Panc1 (cell line): ENCODE measurements around the gene LGR4. TPM values are rescaled to one million over a fixed set of nuclear protein-coding genes. Genes with fewer than 3 reads are reported as not detected.

ENCODE experiments used
- ATAC-seq: fragments of 200-7000 bp; cut with Tn5 transposase; 2 replicates; pipeline ENCODE4 v1.9.1; 2020; ENCODE audit warnings: mild to moderate bottlenecking, moderate library complexity
- BruUV-seq: library from RNA; stranded (reverse); fragments of 400-500 nt; replicated peaks from 2 replicates; lab custom pipeline; 2021; lab: Mats Ljungman, UMichigan
- CTCF ChIA-PET: fragments of 300-600 bp; sonication (Branson Sonifier 250); formaldehyde crosslinking; loops from one replicate; lab custom pipeline; 2022; ENCODE audit warnings: antibody characterized with exemption; lab: Charles Lee
- POLR2A ChIA-PET: fragments of 300-600 bp; sonication (Branson Sonifier 250); formaldehyde crosslinking; loops from one replicate; lab custom pipeline; 2022; ENCODE audit warnings: antibody characterized with exemption; lab: Charles Lee
- DNase-seq: peaks from one replicate; pipeline ENCODE4 v3.0.0-alpha.2; 2010; ENCODE audit warnings: low read depth, low spot score
- H3K27ac ChIP-seq: 2 replicates; pipeline ENCODE4 v1.5.1; 2011; ENCODE audit warnings: mild to moderate bottlenecking, low read length, inconsistent platforms
- H3K27me3 ChIP-seq: fragments of 200-500 bp; sonication (Bioruptor generic); 2 replicates; pipeline ENCODE4 v1.6.0; 2014; ENCODE audit warnings: low read length, inconsistent platforms; ENCODE audit not compliant: control insufficient read depth, insufficient read depth
- H3K36me3 ChIP-seq: fragments of 200-500 bp; sonication (Bioruptor generic); 2 replicates; pipeline ENCODE4 v1.5.1; 2014; ENCODE audit warnings: inconsistent platforms, mild to moderate bottlenecking, low read length, moderate library complexity; ENCODE audit not compliant: control insufficient read depth, insufficient read depth
- H3K4me1 ChIP-seq: 2 replicates; pipeline ENCODE4 v1.5.1; 2011; ENCODE audit warnings: inconsistent platforms, mild to moderate bottlenecking, low read length, moderate library complexity; ENCODE audit not compliant: control insufficient read depth, insufficient read depth
- H3K4me3 ChIP-seq, 2 experiments: 2 replicates each; pipeline ENCODE4 v1.5.1; 2011 to 2012; ENCODE audit warnings: low read depth in 2 of 2, low read length in 2 of 2, mild to moderate bottlenecking in 2 of 2, inconsistent platforms in 1 of 2, moderate library complexity in 1 of 2
- H3K9me3 ChIP-seq: fragments of 200-500 bp; sonication (Bioruptor generic); 2 replicates; pipeline ENCODE4 v1.5.1; 2014; ENCODE audit warnings: low read depth, mild to moderate bottlenecking, inconsistent platforms, low read length, moderate library complexity; ENCODE audit not compliant: control insufficient read depth, insufficient read depth
- POLR2AphosphoS5 ChIP-seq: IDR thresholded peaks from 2 replicates; pipeline ENCODE4 v1.6.1; 2012; ENCODE audit warnings: mild to moderate bottlenecking, low read depth, low read length, moderate library complexity
- SIN3A ChIP-seq: IDR thresholded peaks from 2 replicates; pipeline ENCODE4 v1.6.1; 2012; ENCODE audit warnings: low read depth, mild to moderate bottlenecking, low read length, moderate library complexity, borderline replicate concordance; ENCODE audit not compliant: insufficient read depth
- TCF7L2 ChIP-seq: IDR thresholded peaks from 2 replicates; pipeline ENCODE4 v1.6.1; 2011; ENCODE audit warnings: mild to moderate bottlenecking, low read depth, low read length, inconsistent platforms
- in situ Hi-C: cut with HindIII; loops from 2 replicates; pipeline ENCODE4 v1.10.0; 2016; ENCODE audit warnings: low sequenced_read_pairs, low pct_unique_long_range_greater_than_20kb
- intact Hi-C: fragments of 100-400 bp; cut with micrococcal nuclease; formaldehyde crosslinking; loops from one replicate; pipeline ENCODE4 v1.10.0; 2022; ENCODE audit not compliant: unreplicated experiment
- total RNA-seq: library from RNA; stranded (reverse); gene quantifications from one replicate; pipeline ENCODE4 v1.2.1, GENCODE V29; 2021; ENCODE audit not compliant: unreplicated experiment
- TF ChIP-seq, protein P1 (sequence below): fragments of 450-650 bp; IDR thresholded peaks from 2 replicates; pipeline ENCODE4 v1.5.1; 2017; ENCODE audit warnings: mild to moderate bottlenecking
- TF ChIP-seq, protein P2 (sequence below), 2 experiments: IDR thresholded peaks; 2 replicates each; pipeline ENCODE4 v1.6.1; 2011 to 2012; ENCODE audit warnings: low read depth in 2 of 2, control low read depth in 1 of 2, low read length in 1 of 2, mild to moderate bottlenecking in 1 of 2, moderate library complexity in 1 of 2; ENCODE audit not compliant: insufficient read depth in 1 of 2

LGR4 gene
- total RNA-seq, 1 experiment from 2014 or later, result 61.8 TPM

DNA sequence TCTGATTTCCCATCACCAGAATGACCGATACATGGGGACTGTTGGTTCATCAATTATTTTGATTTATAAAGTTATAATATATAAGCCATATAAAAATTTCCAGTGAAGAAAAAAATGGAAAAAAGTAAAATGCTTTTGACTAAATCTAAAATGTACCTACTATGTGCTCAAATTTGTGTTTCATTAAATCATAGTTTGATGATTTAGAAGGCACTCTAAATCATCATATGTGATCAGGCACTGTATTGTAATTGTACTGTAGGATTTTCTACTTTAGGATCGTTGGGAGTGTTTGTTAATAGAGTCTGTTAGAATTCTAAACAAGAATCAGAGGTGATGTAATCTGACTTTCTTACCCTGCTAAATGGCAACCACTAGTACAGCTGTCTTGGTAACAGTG is 31.6 kb upstream of the LGR4 start:
- Histone ChIP-seq H3K4me3 (no peak overlapping the region), H3K4me1 (peaks cover 13% of the 10 kb centered on the region; the same call in 1 of the 2 replicates), H3K9me3 (no peaks in the 10 kb centered on the region), H3K27me3 (no peaks in the 10 kb centered on the region), H3K27ac (no peak overlapping the region), H3K36me3 (peaks cover 20% of the 10 kb centered on the region)
- intact Hi-C loops (no loop called here), in situ Hi-C loops (no loop called here)
- DNase-seq, result no peak
- ATAC-seq, result no peak
- no TSS peak for BruUV-seq
- POLR2A ChIA-PET, result no interaction called here
- no peak for TF ChIP-seq TCF7L2
- no peak for TF ChIP-seq POLR2AphosphoS5
- TF ChIP-seq, protein P1, sequence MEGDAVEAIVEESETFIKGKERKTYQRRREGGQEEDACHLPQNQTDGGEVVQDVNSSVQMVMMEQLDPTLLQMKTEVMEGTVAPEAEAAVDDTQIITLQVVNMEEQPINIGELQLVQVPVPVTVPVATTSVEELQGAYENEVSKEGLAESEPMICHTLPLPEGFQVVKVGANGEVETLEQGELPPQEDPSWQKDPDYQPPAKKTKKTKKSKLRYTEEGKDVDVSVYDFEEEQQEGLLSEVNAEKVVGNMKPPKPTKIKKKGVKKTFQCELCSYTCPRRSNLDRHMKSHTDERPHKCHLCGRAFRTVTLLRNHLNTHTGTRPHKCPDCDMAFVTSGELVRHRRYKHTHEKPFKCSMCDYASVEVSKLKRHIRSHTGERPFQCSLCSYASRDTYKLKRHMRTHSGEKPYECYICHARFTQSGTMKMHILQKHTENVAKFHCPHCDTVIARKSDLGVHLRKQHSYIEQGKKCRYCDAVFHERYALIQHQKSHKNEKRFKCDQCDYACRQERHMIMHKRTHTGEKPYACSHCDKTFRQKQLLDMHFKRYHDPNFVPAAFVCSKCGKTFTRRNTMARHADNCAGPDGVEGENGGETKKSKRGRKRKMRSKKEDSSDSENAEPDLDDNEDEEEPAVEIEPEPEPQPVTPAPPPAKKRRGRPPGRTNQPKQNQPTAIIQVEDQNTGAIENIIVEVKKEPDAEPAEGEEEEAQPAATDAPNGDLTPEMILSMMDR, result no peak
- no peak for TF ChIP-seq SIN3A
- TF ChIP-seq, protein P2, sequence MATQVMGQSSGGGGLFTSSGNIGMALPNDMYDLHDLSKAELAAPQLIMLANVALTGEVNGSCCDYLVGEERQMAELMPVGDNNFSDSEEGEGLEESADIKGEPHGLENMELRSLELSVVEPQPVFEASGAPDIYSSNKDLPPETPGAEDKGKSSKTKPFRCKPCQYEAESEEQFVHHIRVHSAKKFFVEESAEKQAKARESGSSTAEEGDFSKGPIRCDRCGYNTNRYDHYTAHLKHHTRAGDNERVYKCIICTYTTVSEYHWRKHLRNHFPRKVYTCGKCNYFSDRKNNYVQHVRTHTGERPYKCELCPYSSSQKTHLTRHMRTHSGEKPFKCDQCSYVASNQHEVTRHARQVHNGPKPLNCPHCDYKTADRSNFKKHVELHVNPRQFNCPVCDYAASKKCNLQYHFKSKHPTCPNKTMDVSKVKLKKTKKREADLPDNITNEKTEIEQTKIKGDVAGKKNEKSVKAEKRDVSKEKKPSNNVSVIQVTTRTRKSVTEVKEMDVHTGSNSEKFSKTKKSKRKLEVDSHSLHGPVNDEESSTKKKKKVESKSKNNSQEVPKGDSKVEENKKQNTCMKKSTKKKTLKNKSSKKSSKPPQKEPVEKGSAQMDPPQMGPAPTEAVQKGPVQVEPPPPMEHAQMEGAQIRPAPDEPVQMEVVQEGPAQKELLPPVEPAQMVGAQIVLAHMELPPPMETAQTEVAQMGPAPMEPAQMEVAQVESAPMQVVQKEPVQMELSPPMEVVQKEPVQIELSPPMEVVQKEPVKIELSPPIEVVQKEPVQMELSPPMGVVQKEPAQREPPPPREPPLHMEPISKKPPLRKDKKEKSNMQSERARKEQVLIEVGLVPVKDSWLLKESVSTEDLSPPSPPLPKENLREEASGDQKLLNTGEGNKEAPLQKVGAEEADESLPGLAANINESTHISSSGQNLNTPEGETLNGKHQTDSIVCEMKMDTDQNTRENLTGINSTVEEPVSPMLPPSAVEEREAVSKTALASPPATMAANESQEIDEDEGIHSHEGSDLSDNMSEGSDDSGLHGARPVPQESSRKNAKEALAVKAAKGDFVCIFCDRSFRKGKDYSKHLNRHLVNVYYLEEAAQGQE (IDR thresholded peaks at IDR 0.05; ENCODE audit: insufficient read depth in 1 of 2, low read depth in 2 of 2, low read length in 1 of 2), result no peak
- CTCF ChIA-PET, result no interaction called here

DNA sequence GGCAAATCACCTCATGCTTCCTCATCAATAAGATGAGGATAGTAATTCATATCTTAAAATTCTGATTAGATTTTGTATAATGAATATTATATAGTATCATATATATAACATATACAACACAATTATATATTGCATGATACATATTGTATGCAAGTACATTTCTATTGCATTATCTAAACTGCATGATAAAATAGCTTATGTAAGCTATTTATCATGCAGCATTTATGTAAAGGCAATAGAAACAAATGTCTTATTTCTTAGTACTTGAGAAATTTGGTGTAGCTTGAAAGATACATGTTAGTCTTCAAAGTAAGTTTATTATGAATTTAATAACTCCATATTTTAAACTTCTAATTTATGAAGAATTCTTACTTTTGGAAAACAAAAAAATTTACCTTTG is 28.5 kb upstream of the LGR4 start:
- no peaks in the 10 kb centered on the region for H3K9me3 ChIP-seq
- BruUV-seq, result no TSS peak
- in situ Hi-C loops, result no loop called here

More for the DNA sequence above, 28.5 kb upstream of the LGR4 start:
- no peak for ATAC-seq
- Histone ChIP-seq H3K27me3 (no peaks in the 10 kb centered on the region), H3K27ac (no peak overlapping the region), H3K4me1 (peaks cover 7% of the 10 kb centered on the region; the same call in 1 of the 2 replicates), H3K36me3 (peaks cover 40% of the 10 kb centered on the region), H3K4me3 (no peak overlapping the region)
- DNase-seq, result no peak
- POLR2A ChIA-PET, result no interaction called here
- TF ChIP-seq SIN3A (no peak), POLR2AphosphoS5 (no peak), TCF7L2 (no peak)
- TF ChIP-seq, protein P1, result no peak
- TF ChIP-seq, protein P2 (IDR thresholded peaks at IDR 0.05; ENCODE audit: insufficient read depth in 1 of 2, low read depth in 2 of 2, low read length in 1 of 2), result no peak
- CTCF ChIA-PET, result no interaction called here
- intact Hi-C loops, result no loop called here
